Esophagus squamous epithelium (tissue), 5 donors: ENCODE results near the gene CD83. TPM values are rescaled to one million over a fixed set of nuclear protein-coding genes. Genes with fewer than 3 reads are reported as not detected.
A peak's percentile ranks its signal among the peaks of the same experiment; 100 is the strongest.

Experiments used
- DNase-seq: peaks from one replicate; lab custom pipeline; 2025; lab: John Stamatoyannopoulos, UW
- H3K27ac ChIP-seq, 4 donors: fragments of 200-600 bp; sonication (generic); one replicate each; pipeline ENCODE4 v1.5.1; 2016 to 2019; ENCODE audit warnings: mild to moderate bottlenecking in 1 of 4
- H3K27me3 ChIP-seq, 4 donors: fragments of 200-600 bp; sonication (generic); 1 replicate in 3 of 4; 2 replicates in 1 of 4; pipeline versions ENCODE4 v1.5.1 to v1.6.0; 2017 to 2021; ENCODE audit warnings: antibody characterized with exemption in 1 of 4
- H3K36me3 ChIP-seq, 3 donors: fragments of 200-600 bp; sonication (generic); one replicate each; pipeline ENCODE4 v1.5.1; 2016 to 2019
- H3K4me1 ChIP-seq, 3 donors: fragments of 200-600 bp; sonication (generic); one replicate each; pipeline ENCODE4 v1.5.1; 2017 to 2019
- H3K4me3 ChIP-seq, 4 donors: fragments of 200-600 bp; sonication (generic); 1 replicate in 3 of 4; 2 replicates in 1 of 4; pipeline ENCODE4 v1.5.1; 2016 to 2019; ENCODE audit warnings: mild to moderate bottlenecking in 2 of 4, moderate library complexity in 1 of 4
- H3K9me3 ChIP-seq, 3 donors: fragments of 200-600 bp; sonication (generic); one replicate each; pipeline ENCODE4 v1.5.1; 2016 to 2019
- CTCF ChIP-seq, 6 experiments: fragments of 450-650 bp in 4 of 6; fragments of 200-600 bp in 2 of 6; sonication (generic) in 2 of 6; IDR thresholded peaks; one replicate each; pipeline ENCODE4 v1.5.1; 2016 to 2019; ENCODE audit warnings: antibody characterized with exemption in 6 of 6, mild to moderate bottlenecking in 4 of 6, moderate library complexity in 4 of 6
- POLR2A ChIP-seq, 4 donors: fragments of 450-650 bp; IDR thresholded peaks; one replicate each; pipeline ENCODE4 v1.6.1; 2017; ENCODE audit warnings: antibody characterized with exemption in 4 of 4, mild to moderate bottlenecking in 4 of 4, moderate library complexity in 3 of 4
- WGBS, 2 donors: methylation state at CpG; one replicate each; pipeline ENCODE4 v1.1.5; 2018; 5-methylcytosine and 5-hydroxymethylcytosine counted together
- intact Hi-C: fragments of 100-400 bp; cut with DNase I; formaldehyde crosslinking; loops from one replicate; pipeline ENCODE4 v1.15.0; 2022
- total RNA-seq, 4 donors: library from RNA; depleted of rRNA; stranded (reverse); fragments of >200 nt; gene quantifications; one replicate each; pipeline ENCODE4 v1.1.0, GENCODE V29; 2016
- donor health status: DM: yes; HTN: yes; CAD: no.

The CD83 gene
- total RNA-seq, 4 donors from 2014 or later, result 0.56 to 2.8 (median 1.1) TPM

- 81 to 82% methylated on average over 5 of the region's 5 CpGs for WGBS, 2 donors
Measured at GRCh38 chr6:14107711-14108494, 9.7 kb upstream of the CD83 start.

GRCh38 chr6:14108571-14109410 is 8.8 kb upstream of the CD83 start:
- Histone ChIP-seq H3K27ac (peak overlapping the region in 1 of 4 donors; percentile 49), H3K36me3 (no peaks in the 10 kb centered on the region), H3K4me3 (no peak overlapping the region), H3K27me3 (peaks cover 0 to 27% (median 0%) of the 10 kb centered on the region in 4 donors), H3K9me3 (peaks cover 0 to 14% (median 9%) of the 10 kb centered on the region in 3 donors), H3K4me1 (peaks cover 0 to 6% (median 0%) of the 10 kb centered on the region in 3 donors)
- 41 to 48% methylated on average over 9 to 12 of the region's 14 CpGs for WGBS, 2 donors
- DNase-seq, result no peak
- no peak for TF ChIP-seq POLR2A (IDR thresholded peaks at IDR 0.05)
- no peak for TF ChIP-seq CTCF (IDR thresholded peaks at IDR 0.05)
- intact Hi-C loops, result no loop called here

More at GRCh38 chr6:14107711-14108494, 9.7 kb upstream of the CD83 start:
- H3K27ac ChIP-seq, result no peak overlapping the region
- H3K9me3 ChIP-seq, result peaks cover 0 to 14% (median 9%) of the 10 kb centered on the region in 3 donors
- intact Hi-C loops, result no loop called here
- H3K4me3 ChIP-seq, result no peak overlapping the region
- no peak for TF ChIP-seq POLR2A (IDR thresholded peaks at IDR 0.05)
- TF ChIP-seq CTCF (IDR thresholded peaks at IDR 0.05), result no peak
- DNase-seq, result no peak
- H3K27me3 ChIP-seq, result peaks cover 0 to 27% (median 0%) of the 10 kb centered on the region in 4 donors
- peaks cover 0 to 6% (median 0%) of the 10 kb centered on the region in 3 donors for H3K4me1 ChIP-seq
- H3K36me3 ChIP-seq, result no peaks in the 10 kb centered on the region

GRCh38 chr6:14109411-14109826 is 8.2 kb upstream of the CD83 start:
- no peak for DNase-seq
- Histone ChIP-seq H3K4me3 (no peak overlapping the region), H3K36me3 (no peaks in the 10 kb centered on the region), H3K4me1 (peaks cover 0 to 6% (median 0%) of the 10 kb centered on the region in 3 donors), H3K9me3 (peaks cover 0 to 14% (median 9%) of the 10 kb centered on the region in 3 donors), H3K27ac (no peak overlapping the region), H3K27me3 (peaks cover 0 to 23% (median 0%) of the 10 kb centered on the region in 4 donors)
- TF ChIP-seq CTCF (IDR thresholded peaks at IDR 0.05) (no peak), POLR2A (IDR thresholded peaks at IDR 0.05) (no peak)
- intact Hi-C loops, result no loop called here
- 40 to 77% methylated on average over 2 to 4 of the region's 4 CpGs for WGBS, 2 donors

GRCh38 chr6:14110001-14110818 is 7.4 kb upstream of the CD83 start:
- no peaks in the 10 kb centered on the region for H3K36me3 ChIP-seq
- no peak for DNase-seq
- H3K27me3 ChIP-seq, result peaks cover 0 to 18% (median 0%) of the 10 kb centered on the region in 4 donors
- TF ChIP-seq POLR2A (IDR thresholded peaks at IDR 0.05) (no peak), CTCF (IDR thresholded peaks at IDR 0.05) (no peak)
- H3K4me3 ChIP-seq, result no peak overlapping the region
- 74 to 82% methylated on average over 11 of the region's 11 CpGs for WGBS, 2 donors
- H3K9me3 ChIP-seq, result peaks cover 0 to 14% (median 9%) of the 10 kb centered on the region in 3 donors
- intact Hi-C loops, result no loop called here
- H3K4me1 ChIP-seq, result peaks cover 0 to 6% (median 0%) of the 10 kb centered on the region in 3 donors
- no peak overlapping the region for H3K27ac ChIP-seq
